ENCODE results near the gene RABL6.
"Not testable (repeated sequence)": the region's sequence is repeated elsewhere in the genome, so short reads cannot be mapped to it uniquely, and the experiment has no call there.

The RABL6 gene

GRCh38 chr9:136823136-136824046 lies 15.6 kb downstream of the RABL6 start:
- no peak for DNase-seq

DNA sequence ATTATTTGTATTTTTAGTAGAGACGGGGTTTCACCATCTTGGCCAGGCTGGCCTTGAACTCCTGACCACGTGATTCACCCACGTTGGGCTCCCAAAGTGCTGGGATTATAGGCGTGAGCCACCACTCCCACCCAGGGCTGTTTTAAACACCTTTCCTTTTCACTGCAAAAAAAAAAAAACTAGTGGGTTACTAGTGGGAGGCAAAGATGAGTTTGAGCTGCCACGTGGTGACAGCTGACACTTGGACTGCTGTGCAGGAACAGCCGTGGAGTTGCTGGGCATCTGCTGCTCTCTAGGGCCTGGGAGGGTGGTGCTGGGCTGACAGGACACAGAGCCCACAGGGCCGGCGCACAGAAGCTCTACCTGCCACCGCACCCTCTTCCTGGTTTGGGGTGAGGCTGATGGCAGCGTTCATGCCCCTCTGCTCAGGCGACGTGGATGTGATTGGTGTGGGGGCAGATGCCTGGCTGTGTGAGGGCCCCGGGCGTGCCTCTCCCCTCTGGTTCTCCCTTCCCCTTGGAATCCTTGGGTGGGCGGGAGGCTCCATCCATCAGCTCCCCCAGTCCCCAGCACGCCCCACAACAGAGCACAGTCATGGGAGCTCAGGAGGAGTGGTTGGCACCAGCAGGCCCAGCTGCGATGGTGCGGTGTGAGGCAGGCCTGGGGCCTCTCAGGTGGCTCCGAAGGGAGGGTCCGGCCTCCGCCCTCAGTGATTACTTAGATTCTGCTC lies 16.9 kb downstream of the RABL6 start:
- DNase-seq, result no peak

GRCh38 chr9:136825295-136826187 lies 17.8 kb downstream of the RABL6 start:
- DNase-seq, result no peak

DNA sequence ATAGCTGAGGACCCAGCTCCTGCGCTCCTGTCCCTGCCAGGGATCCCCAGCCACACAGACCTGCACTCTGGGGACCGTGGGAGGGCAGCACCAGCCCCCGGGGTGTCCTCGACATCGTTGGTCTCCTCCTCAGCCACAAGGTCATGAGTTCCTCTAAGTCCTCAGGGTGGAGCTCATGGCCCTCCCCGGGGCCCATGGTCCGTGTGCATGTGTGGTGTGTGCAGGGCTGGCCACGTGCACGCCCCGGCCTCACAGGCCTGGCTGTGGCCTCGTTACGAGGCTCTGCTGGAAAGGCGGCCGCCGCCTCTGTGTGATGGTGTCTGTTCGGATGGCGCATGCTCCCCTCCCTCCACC lies 18.4 kb downstream of the RABL6 start:
- no peak for DNase-seq

DNA sequence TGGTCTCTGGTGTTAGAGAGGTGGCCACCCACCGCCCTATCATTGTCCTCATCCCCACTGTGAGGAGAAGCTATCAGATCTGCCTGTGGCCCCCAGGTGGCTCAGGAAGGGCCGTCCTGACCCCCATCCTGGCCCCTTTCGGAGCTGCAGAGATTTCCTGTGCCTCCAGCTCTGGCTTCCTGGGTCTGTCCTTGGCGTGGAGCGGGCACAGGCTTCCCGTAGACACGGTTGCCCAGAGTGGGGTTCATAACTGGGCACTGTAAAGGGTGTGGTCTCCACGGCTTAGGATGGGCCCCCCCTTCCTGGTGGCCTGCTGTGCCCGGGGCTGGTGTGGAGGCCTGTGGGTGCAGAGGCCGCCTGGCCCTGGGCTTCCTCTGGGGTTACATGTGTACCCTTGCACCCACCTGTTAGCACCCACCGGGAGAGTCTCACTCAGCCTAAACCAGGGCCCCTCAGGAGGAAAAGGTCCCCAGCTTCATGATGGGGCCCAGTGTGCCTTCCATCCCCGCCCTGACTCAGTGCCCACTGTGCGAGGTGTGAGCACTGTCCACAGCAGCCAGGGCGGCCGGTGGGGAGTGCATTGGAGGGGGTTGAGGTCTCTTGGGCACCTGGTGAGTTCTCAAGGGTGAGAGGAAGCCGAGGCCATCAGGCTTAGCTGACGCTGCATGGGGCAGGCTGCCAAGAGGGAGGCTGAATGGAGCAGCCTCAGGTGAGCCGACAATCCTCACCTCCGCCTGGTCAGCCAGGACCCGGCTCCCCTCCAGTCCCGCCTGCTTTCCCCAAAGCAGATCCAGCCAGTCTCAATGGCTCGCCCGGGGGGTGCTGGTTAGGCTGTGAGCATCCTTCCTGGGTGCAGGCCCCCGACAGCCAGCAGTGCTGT lies 19.2 kb downstream of the RABL6 start:
- no peak for DNase-seq

- no peak for DNase-seq
Observed at GRCh38 chr9:136827794-136828473, 20.2 kb downstream of the RABL6 start.

- DNase-seq, result no peak
Observed at GRCh38 chr9:136828474-136829140, 20.9 kb downstream of the RABL6 start.

DNA sequence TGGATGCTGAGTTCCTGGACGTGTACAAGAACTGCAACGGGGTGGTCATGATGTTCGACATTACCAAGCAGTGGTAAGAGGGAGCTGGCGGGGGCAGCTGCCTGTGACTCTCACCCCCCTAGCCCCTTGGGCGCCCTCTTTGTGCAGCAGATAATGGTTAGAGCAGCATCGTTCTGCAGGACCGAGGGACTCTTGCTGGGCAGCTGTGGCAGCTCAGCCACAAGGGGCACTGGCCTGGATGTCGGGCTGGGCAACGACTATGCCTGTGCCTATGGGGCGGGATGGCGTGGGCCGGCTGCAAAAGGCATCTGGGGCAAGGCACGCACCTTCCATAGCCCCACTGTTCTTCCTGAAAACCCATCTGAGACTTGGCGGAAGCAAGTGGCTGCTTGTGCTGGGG lies 21.7 kb downstream of the RABL6 start:
- no peak for DNase-seq

DNA sequence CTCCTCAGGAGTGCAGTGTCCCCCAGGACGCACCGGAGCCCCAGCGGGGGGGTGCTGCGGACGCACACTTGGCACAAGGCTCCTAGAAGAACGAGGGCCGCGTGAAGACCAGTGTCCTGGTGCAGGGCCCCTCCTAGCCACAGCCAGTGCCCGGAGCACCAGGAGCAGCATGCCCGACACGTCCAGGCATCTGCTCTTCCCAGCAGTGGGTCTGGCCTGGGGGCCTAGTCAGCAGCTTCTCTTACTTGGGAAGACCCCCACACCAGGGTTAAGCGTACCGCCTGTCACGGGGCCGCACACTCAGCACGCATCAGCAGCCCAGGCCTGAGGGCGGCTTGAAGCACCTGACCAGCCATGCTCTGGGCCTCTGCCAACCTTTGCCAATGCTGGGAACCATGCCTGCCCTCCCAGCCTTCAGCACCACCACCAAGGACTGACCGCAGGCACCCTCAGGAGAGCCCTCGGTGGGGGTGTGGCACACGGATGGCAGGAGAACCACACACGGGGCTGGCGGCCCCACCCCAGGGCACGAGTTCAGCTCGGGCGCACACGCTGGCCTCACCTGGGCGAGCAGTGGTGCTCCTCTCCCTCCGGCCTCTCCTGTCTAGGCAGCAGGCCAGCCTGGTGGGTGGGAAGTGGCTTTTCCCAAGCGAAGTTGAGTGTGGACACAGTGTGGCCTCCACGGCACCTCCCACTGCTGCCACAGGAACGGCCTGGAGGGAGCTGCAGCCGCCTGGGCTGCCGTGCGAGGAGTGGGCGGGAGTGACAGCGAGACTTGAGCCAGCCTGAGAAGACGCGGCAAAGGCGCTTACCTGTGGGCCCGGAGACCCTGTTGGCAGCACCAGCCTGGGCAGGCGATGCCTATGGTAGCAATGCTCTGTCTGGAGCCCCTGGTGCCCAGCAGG lies 22.5 kb downstream of the RABL6 start:
- DNase-seq, result no peak

GRCh38 chr9:136831002-136831719 lies 23.4 kb downstream of the RABL6 start:
- no peak for DNase-seq

- no peak for DNase-seq
Observed at GRCh38 chr9:136831720-136832104, 24.0 kb downstream of the RABL6 start.

- no peak for DNase-seq
Observed at GRCh38 chr9:136832581-136832980, 24.8 kb downstream of the RABL6 start.

- not testable (repeated sequence) for DNase-seq
Observed at GRCh38 chr9:136833381-136834048, 25.8 kb downstream of the RABL6 start.

DNA sequence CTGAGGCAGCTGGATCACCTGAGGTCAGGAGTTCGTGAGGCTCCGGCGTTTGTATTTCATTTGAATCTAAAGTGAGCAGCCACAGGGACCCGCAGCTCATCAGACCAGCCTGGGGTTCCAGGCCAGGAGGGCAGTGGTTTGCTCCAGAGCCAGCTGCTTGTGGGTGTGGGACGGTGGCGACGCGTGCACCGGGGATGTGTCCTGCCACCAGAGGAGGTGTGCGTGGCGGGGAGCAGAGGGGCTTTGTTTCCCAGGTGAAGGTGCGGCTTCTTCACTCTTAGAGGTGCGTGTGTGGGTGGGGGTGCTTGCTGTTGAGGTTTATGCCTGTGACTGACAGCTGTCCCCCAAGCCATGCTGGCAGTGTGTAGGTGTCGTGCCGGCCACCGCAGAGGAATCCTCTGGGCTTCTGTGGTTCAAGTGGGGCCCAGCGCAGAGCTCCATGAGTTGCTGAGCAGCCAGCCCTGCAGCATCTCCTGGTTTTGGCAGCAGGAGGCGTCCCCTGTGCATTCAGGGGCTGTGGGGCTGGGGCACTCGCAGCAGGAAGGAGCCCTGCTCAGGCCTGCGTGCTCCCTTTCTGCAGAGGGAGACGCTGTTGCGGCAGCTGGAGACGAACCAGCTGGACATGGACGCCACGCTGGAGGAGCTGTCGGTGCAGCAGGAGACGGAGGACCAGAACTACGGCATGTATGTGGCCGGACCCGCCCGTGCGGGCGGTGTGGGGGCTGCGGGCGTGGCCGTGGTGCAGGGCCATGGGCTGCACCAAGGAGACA lies 27.6 kb downstream of the RABL6 start:
- DNase-seq, result no peak

DNA sequence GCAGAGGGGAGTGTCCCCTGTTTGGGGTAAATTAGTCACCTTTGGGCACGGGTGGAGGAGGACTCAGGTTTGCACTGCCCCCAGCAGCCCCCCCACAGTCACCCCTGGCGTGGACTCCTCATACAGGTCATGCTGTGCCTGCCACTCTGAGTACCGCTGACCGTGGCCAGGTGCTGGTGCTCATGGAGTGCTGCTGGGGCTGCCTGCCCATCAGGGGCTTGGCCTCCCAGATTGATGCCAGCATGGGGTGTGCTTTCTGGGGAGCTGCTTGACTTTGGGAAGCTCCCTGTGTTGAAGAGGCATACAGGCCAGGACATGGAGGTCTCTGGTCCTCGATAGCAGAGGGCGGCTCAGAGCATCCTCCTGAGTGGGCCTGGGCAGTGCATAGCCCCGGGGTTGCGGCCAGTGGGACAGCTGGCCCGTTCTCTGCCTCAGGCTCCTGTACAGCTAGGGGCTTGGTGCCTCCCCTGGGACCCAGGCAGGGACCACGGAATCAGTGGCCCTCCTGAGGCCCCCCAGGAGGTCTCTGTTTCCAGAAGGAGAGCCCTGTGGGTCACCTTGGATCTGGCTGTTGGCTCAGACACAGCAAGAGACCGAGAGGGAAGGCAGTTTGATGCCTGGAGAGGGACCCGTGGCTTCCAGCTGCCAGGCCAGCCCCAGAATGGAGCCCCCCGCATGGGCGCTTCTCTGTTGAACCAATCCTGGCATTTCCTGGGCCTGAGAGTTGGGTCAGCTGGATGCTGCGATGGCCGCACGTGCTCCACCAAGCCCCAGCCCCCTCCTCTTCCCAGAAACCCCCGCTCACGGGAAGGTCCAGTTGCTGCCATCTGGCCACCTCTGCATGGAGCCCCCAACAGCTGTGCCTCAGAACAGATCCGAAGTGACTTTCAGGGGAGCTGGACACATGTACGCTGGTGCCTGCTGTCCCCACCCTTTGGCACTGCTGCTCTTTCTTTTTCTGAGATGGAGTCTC lies 28.5 kb downstream of the RABL6 start:
- no peak for DNase-seq

GRCh38 chr9:136837146-136837855 lies 29.6 kb downstream of the RABL6 start:
- no peak for DNase-seq
